HepG2 (cell line): ENCODE data around the gene PXMP4. TPM values are rescaled to one million over a fixed set of nuclear protein-coding genes. Genes with fewer than 3 reads are reported as not detected.
A peak's percentile ranks its signal among the peaks of the same experiment; 100 is the strongest.

ENCODE experiments used
- AGO2 ChIP-seq: fragments of 200-400 bp; formaldehyde crosslinking; optimal IDR thresholded peaks from 2 replicates; pipeline ENCODE3; 2017; ENCODE audit warnings: mild to moderate bottlenecking, low read depth, low read length, moderate library complexity
- ATF2 ChIP-seq: sonication (generic); formaldehyde crosslinking; IDR thresholded peaks from 2 replicates; pipeline ENCODE4 v1.4.0; 2020; ENCODE audit warnings: missing genetic modification reagents
- CHD2 ChIP-seq: IDR thresholded peaks from 2 replicates; pipeline ENCODE4 v1.6.1; 2011; ENCODE audit warnings: low read depth, low read length, improper control_type of control experiment
- DNMT1 ChIP-seq: sonication (generic); formaldehyde crosslinking; IDR thresholded peaks from 2 replicates; pipeline ENCODE4 v1.5.1; 2020; ENCODE audit warnings: mild to moderate bottlenecking, missing genetic modification reagents
- ELK4 ChIP-seq: sonication (generic); formaldehyde crosslinking; IDR thresholded peaks from 2 replicates; pipeline ENCODE4 v1.9.0; 2021; ENCODE audit warnings: missing genetic modification reagents, borderline replicate concordance
- MAFF ChIP-seq: IDR thresholded peaks from 2 replicates; pipeline ENCODE4 v1.6.1; 2011; ENCODE audit warnings: low read depth, low read length, improper control_type of control experiment
- MBD4 ChIP-seq: IDR thresholded peaks from 2 replicates; pipeline ENCODE4 v1.6.1; 2012; ENCODE audit warnings: low read length, inconsistent platforms, borderline replicate concordance
- MLX ChIP-seq: IDR thresholded peaks from 2 replicates; pipeline ENCODE4 v1.6.1; 2016
- MLXIP ChIP-seq: sonication (generic); formaldehyde crosslinking; IDR thresholded peaks from 2 replicates; pipeline ENCODE4 v1.9.0; 2021; ENCODE audit warnings: missing genetic modification reagents, borderline replicate concordance
- PHF5A ChIP-seq: IDR thresholded peaks from one replicate; pipeline ENCODE4 v1.6.1; 2018; ENCODE audit warnings: low read depth, missing genetic modification reagents; ENCODE audit not compliant: unreplicated experiment
- PITX1 ChIP-seq: sonication (generic); formaldehyde crosslinking; IDR thresholded peaks from 2 replicates; pipeline ENCODE4 v1.5.1; 2020; ENCODE audit warnings: mild to moderate bottlenecking, missing genetic modification reagents
- ZBTB37 ChIP-seq: sonication (generic); formaldehyde crosslinking; IDR thresholded peaks from 2 replicates; pipeline ENCODE4 v1.4.0; 2020; ENCODE audit warnings: mild to moderate bottlenecking, missing genetic modification reagents
- ZFP62 ChIP-seq: sonication (generic); formaldehyde crosslinking; IDR thresholded peaks from 2 replicates; pipeline ENCODE4 v1.4.0; 2020; ENCODE audit warnings: missing genetic modification reagents
- ZMYM2 ChIP-seq: sonication (generic); formaldehyde crosslinking; IDR thresholded peaks from 2 replicates; pipeline ENCODE4 v1.8.0; 2022; ENCODE audit warnings: mild to moderate bottlenecking, missing genetic modification reagents
- ZNF317 ChIP-seq: sonication (generic); formaldehyde crosslinking; IDR thresholded peaks from 2 replicates; pipeline ENCODE4 v1.5.0; 2020; ENCODE audit warnings: mild to moderate bottlenecking, missing genetic modification reagents
- ZNF383 ChIP-seq: sonication (generic); formaldehyde crosslinking; IDR thresholded peaks from 2 replicates; pipeline ENCODE4 v1.4.0; 2020; ENCODE audit warnings: missing genetic modification reagents, mild to moderate bottlenecking, borderline replicate concordance
- ZNF740 ChIP-seq: sonication (generic); formaldehyde crosslinking; IDR thresholded peaks from 2 replicates; pipeline ENCODE4 v1.4.0; 2020; ENCODE audit warnings: missing genetic modification reagents
- ZSCAN31 ChIP-seq: sonication (generic); formaldehyde crosslinking; IDR thresholded peaks from 2 replicates; pipeline ENCODE4 v1.5.0; 2020; ENCODE audit warnings: low read depth, mild to moderate bottlenecking, missing genetic modification reagents
- ZSCAN9 ChIP-seq: IDR thresholded peaks from 2 replicates; pipeline ENCODE4 v1.6.1; 2016; ENCODE audit warnings: borderline replicate concordance
- ZXDC ChIP-seq: sonication (generic); formaldehyde crosslinking; IDR thresholded peaks from 2 replicates; pipeline ENCODE4 v1.5.0; 2020; ENCODE audit warnings: mild to moderate bottlenecking, missing genetic modification reagents
- polyA plus RNA-seq, 8 experiments: library from polyadenylated mRNA; depleted of rRNA in 3 of 8; stranded (reverse) in 7 of 8; unstranded in 1 of 8; fragments of >200 nt; fragmentation: Illumina TruSeq in 4 of 8; extraction: Trizol in 4 of 8; gene quantifications; 2 replicates each; pipeline versions ENCODE4 v1.2.1 to v1.2.3, GENCODE V29; 2011 to 2016; ENCODE audit warnings: low read depth in 4 of 8, missing spikeins in 1 of 8, mixed read lengths in 1 of 8; ENCODE audit not compliant: insufficient read depth in 1 of 8
- total RNA-seq, 5 experiments: library from RNA; depleted of rRNA; stranded (reverse); fragments of >200 nt; fragmentation: Illumina TruSeq; extraction: Trizol; gene quantifications; 2 replicates each; pipeline ENCODE4 v1.2.3, GENCODE V29; 2016; ENCODE audit warnings: low read depth in 1 of 5

The PXMP4 gene
- total and polyA plus RNA-seq, 2 of the 13 experiments (the other 11 are each of a cell fraction or from before 2014, with no cell fraction given), result not detected

GRCh38 chr20:33676121-33676520, 44.0 kb downstream of the PXMP4 start (continued):
- TF ChIP-seq ZXDC (no peak), PITX1 (CRISPR knock-in tag) (no peak), ZNF317 (CRISPR knock-in tag) (no peak), ZMYM2 (no peak), DNMT1 (CRISPR knock-in tag) (0 out of 2 replicates have a peak, but pooled peaks have one; percentile 5), ZSCAN9 (CRISPR knock-in tag) (no peak), ZSCAN31 (no peak), ZBTB37 (CRISPR knock-in tag) (no peak), MBD4 (no peak), ELK4 (CRISPR knock-in tag) (no peak), AGO2 (peak; percentile 36), CHD2 (no peak), MLX (CRISPR knock-in tag) (no peak), MAFF (no peak), ZNF740 (CRISPR knock-in tag) (peak; percentile 75; the same call in 1 of the 2 replicates), ZNF383 (no peak), PHF5A (CRISPR knock-in tag) (no peak), ATF2 (CRISPR knock-in tag) (no peak), MLXIP (CRISPR knock-in tag) (no peak), ZFP62 (CRISPR knock-in tag) (no peak)
